Liver (tissue), 9 donors: ENCODE data around the gene XRCC1. TPM values are rescaled to one million over a fixed set of nuclear protein-coding genes. Genes with fewer than 3 reads are reported as not detected.

Source experiments
- DNase-seq: peaks from one replicate; pipeline ENCODE4 v3.0.0-alpha.2; 2017; ENCODE audit warnings: low spot score
- H3K27ac ChIP-seq, 2 donors: one replicate each; pipeline ENCODE4 v1.7.0; 2013; ENCODE audit warnings: inconsistent platforms in 2 of 2, low read length in 2 of 2, control low read depth in 1 of 2, low read depth in 1 of 2, mild to moderate bottlenecking in 1 of 2
- H3K27me3 ChIP-seq, 4 donors: one replicate each; pipeline versions ENCODE4 v1.6.1 to v1.7.0; 2013; ENCODE audit warnings: low read length in 3 of 4, inconsistent platforms in 1 of 4, mild to moderate bottlenecking in 1 of 4, moderate library complexity in 1 of 4; ENCODE audit not compliant: control insufficient read depth in 4 of 4, insufficient read depth in 4 of 4
- H3K36me3 ChIP-seq, 4 donors: one replicate each; pipeline versions ENCODE4 v1.6.1 to v1.7.0; 2013; ENCODE audit warnings: low read length in 3 of 4, mild to moderate bottlenecking in 3 of 4, low read depth in 1 of 4, moderate library complexity in 1 of 4; ENCODE audit not compliant: control insufficient read depth in 4 of 4, insufficient read depth in 3 of 4
- H3K4me1 ChIP-seq, 4 donors: one replicate each; pipeline versions ENCODE4 v1.6.1 to v1.7.0; 2013; ENCODE audit warnings: low read length in 3 of 4, mild to moderate bottlenecking in 3 of 4, moderate library complexity in 1 of 4; ENCODE audit not compliant: control insufficient read depth in 4 of 4, insufficient read depth in 4 of 4
- H3K4me3 ChIP-seq, 3 donors: one replicate each; pipeline versions ENCODE4 v1.6.1 to v1.7.0; 2013; ENCODE audit warnings: low read length in 3 of 3, control low read depth in 1 of 3, low read depth in 1 of 3, mild to moderate bottlenecking in 1 of 3
- H3K9ac ChIP-seq, 2 donors: one replicate each; pipeline ENCODE4 v1.7.0; 2013; ENCODE audit warnings: low read length in 2 of 2, mild to moderate bottlenecking in 2 of 2, moderate library complexity in 2 of 2, control low read depth in 1 of 2, low read depth in 1 of 2
- H3K9me3 ChIP-seq, 4 donors: one replicate each; pipeline versions ENCODE4 v1.6.1 to v1.7.0; 2013; ENCODE audit warnings: low read length in 3 of 4; ENCODE audit not compliant: control insufficient read depth in 4 of 4
- CTCF ChIP-seq: fragments of 150-350 bp; IDR thresholded peaks from 2 replicates; pipeline ENCODE4 v1.5.1; 2017; ENCODE audit warnings: improper control_type of control experiment, low read depth, low read length; ENCODE audit not compliant: missing input control
- EGR1 ChIP-seq, 2 donors: IDR thresholded peaks; 2 replicates each; pipeline ENCODE4 v1.6.1; 2016 to 2018; ENCODE audit warnings: antibody characterized with exemption in 2 of 2, low read depth in 2 of 2
- FOXA1 ChIP-seq: IDR thresholded peaks from 2 replicates; pipeline ENCODE4 v1.6.1; 2016; ENCODE audit warnings: antibody characterized with exemption
- FOXA2 ChIP-seq: IDR thresholded peaks from 2 replicates; pipeline ENCODE4 v1.6.1; 2016; ENCODE audit warnings: antibody characterized with exemption
- GABPA ChIP-seq, 2 donors: IDR thresholded peaks in 1 of 2; conservative IDR thresholded peaks in 1 of 2; 2 replicates each; pipeline ENCODE4 v1.6.1; 2016; ENCODE audit warnings: antibody characterized with exemption in 2 of 2, mild to moderate bottlenecking in 1 of 2, moderate library complexity in 1 of 2
- HNF4A ChIP-seq, 2 donors: conservative IDR thresholded peaks; 2 replicates each; pipeline ENCODE4 v1.6.1; 2016; ENCODE audit warnings: antibody characterized with exemption in 2 of 2, mild to moderate bottlenecking in 2 of 2
- HNF4G ChIP-seq: IDR thresholded peaks from 2 replicates; pipeline ENCODE4 v1.6.1; 2016; ENCODE audit warnings: antibody characterized with exemption
- JUND ChIP-seq, 2 donors: IDR thresholded peaks; 2 replicates each; pipeline ENCODE4 v1.6.1; 2016; ENCODE audit warnings: antibody characterized with exemption in 2 of 2
- NR2F2 ChIP-seq: IDR thresholded peaks from 2 replicates; pipeline ENCODE4 v1.6.1; 2016; ENCODE audit warnings: antibody characterized with exemption
- RAD21 ChIP-seq, 2 donors: IDR thresholded peaks; 2 replicates each; pipeline ENCODE4 v1.6.1; 2016; ENCODE audit warnings: antibody characterized with exemption in 2 of 2, mild to moderate bottlenecking in 2 of 2
- REST ChIP-seq: IDR thresholded peaks from 2 replicates; pipeline ENCODE4 v1.6.1; 2016; ENCODE audit warnings: antibody characterized with exemption, mild to moderate bottlenecking
- RXRA ChIP-seq, 2 donors: IDR thresholded peaks; 2 replicates each; pipeline ENCODE4 v1.6.1; 2017 to 2018; ENCODE audit warnings: antibody characterized with exemption in 2 of 2, mild to moderate bottlenecking in 1 of 2
- SP1 ChIP-seq: IDR thresholded peaks from 2 replicates; pipeline ENCODE4 v1.6.1; 2018; ENCODE audit warnings: antibody characterized with exemption, mild to moderate bottlenecking
- TAF1 ChIP-seq: conservative IDR thresholded peaks from 2 replicates; pipeline ENCODE4 v1.6.1; 2016; ENCODE audit warnings: antibody characterized with exemption, mild to moderate bottlenecking
- YY1 ChIP-seq: IDR thresholded peaks from 2 replicates; pipeline ENCODE4 v1.6.1; 2016; ENCODE audit warnings: antibody characterized with exemption, mild to moderate bottlenecking
- WGBS: extraction: QIAGEN DNeasy Blood & Tissue Kit; methylation state at CpG from one replicate; pipeline ENCODE4 v1.1.7; 2013; 5-methylcytosine and 5-hydroxymethylcytosine counted together
- polyA plus RNA-seq, 2 donors: library from polyadenylated mRNA; stranded (reverse) in 1 of 2; unstranded in 1 of 2; fragments of 200-250 nt in 1 of 2; fragments of >200 nt in 1 of 2; fragmentation: Nextera tagmentation in 1 of 2; extraction: Ambion mirVana in 1 of 2; gene quantifications; one replicate each; pipeline versions ENCODE4 v1.2.1 to v1.2.3, GENCODE V29; 2013 to 2015
- total RNA-seq, 2 donors: library from RNA; depleted of rRNA; stranded (reverse); fragments of >200 nt; gene quantifications; one replicate each; pipeline ENCODE4 v1.2.3, GENCODE V29; 2014
- donor health status: healthy.
- donor health status: healthy.
- donor health status: healthy.
- donor health status: healthy.
- donor health status: healthy.

Gene XRCC1
- total and polyA plus RNA-seq, 4 donors = 3.6 to 9.8 (median 4.9) TPM

- Histone ChIP-seq H3K27me3 (no peaks in the 10 kb centered on the region), H3K27ac (no peak overlapping the region), H3K4me1 (no peaks in the 10 kb centered on the region), H3K36me3 (peaks cover 8 to 30% (median 14%) of the 10 kb centered on the region in 4 donors), H3K9me3 (no peaks in the 10 kb centered on the region), H3K9ac (no peak overlapping the region), H3K4me3 (no peak overlapping the region)
- 96% methylated on average over 3 of the region's 3 CpGs for WGBS
- TF ChIP-seq SP1 (no peak), HNF4A (conservative IDR thresholded peaks at IDR 0.05) (no peak), CTCF (no peak), YY1 (no peak), EGR1 (IDR thresholded peaks at IDR 0.05; ENCODE audit: low read depth in 2 of 2) (no peak), RXRA (IDR thresholded peaks at IDR 0.05) (no peak), HNF4G (no peak)
- no peak for DNase-seq
Measured at GRCh38 chr19:43552198-43552450, 23.2 kb downstream of the XRCC1 start.

- 93% methylated on average over 23 of the region's 23 CpGs for WGBS
Measured at GRCh38 chr19:43551399-43552197, 23.7 kb downstream of the XRCC1 start.

More at GRCh38 chr19:43551399-43552197, 23.7 kb downstream of the XRCC1 start:
- Histone ChIP-seq H3K9ac (no peak overlapping the region), H3K27ac (no peak overlapping the region), H3K36me3 (peaks cover 8 to 30% (median 14%) of the 10 kb centered on the region in 4 donors), H3K9me3 (no peaks in the 10 kb centered on the region), H3K4me1 (no peaks in the 10 kb centered on the region), H3K4me3 (no peak overlapping the region), H3K27me3 (no peaks in the 10 kb centered on the region)
- no peak for DNase-seq
- TF ChIP-seq SP1 (no peak), FOXA1 (no peak), EGR1 (IDR thresholded peaks at IDR 0.05; ENCODE audit: low read depth in 2 of 2) (no peak), GABPA (IDR thresholded peaks at IDR 0.05 in 1 of 2, conservative IDR thresholded peaks at IDR 0.05 in 1 of 2) (no peak), HNF4G (no peak), YY1 (no peak), REST (no peak), RAD21 (IDR thresholded peaks at IDR 0.05) (no peak), NR2F2 (no peak), FOXA2 (no peak), RXRA (IDR thresholded peaks at IDR 0.05) (no peak), JUND (IDR thresholded peaks at IDR 0.05) (no peak), TAF1 (no peak)
